ENCODE measurements around the gene SOD2. TPM values are rescaled to one million over a fixed set of nuclear protein-coding genes. Genes with fewer than 3 reads are reported as not detected.

SOD2 gene
- polyA plus RNA-seq, 3 donors: 447 to 746 (median 569) TPM

DNA sequence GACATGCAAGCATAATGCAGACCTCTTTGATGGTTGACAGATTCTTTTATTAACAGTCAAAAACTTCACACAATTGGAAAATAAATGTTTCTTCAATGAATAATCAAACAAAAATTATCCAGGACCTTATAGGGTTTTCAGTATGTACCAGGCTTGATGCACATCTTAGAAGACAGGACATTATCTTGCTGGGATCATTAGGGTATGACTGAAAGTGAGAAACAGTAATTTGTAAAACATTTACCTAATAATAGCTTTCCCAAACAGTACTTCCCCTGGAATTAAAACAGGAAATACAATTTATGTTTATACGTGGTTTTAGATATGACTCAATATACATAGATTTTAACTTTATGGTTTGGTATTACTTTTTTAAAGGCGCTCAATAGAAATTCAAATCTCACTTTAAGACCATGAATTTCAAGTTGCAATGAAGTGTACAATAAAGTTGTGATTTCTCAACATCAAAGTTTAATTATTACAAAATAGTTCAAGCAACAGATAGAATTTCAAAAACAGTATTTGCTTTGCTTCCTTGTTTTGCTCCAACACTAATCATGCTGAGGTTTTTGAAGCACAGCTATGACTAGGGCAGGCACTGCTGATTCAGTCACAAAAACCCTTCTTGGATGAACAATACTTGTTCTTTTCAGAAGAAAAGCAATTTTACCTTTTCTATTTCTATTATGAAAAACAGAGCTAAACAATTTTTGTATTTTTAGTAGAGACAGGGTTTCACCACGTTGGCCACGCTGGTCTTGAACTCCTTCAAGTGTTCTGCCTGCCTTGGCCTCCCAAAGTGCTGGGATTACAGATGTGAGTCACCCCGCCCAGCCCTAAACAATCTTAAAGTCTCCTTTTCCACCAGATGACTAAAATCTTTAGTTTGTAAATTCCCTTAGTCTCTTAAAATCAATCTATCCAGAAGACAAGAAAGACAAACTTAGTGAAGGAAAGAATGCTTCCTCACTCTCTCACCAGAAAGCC, 13.7 kb downstream of the SOD2 start:
- Histone ChIP-seq H3K27me3 (ENCODE audit: control insufficient read depth in 2 of 2, insufficient read depth in 2 of 2, low read length in 2 of 2) (no peaks in the 10 kb centered on the region), H3K4me3 (replicated peaks in 1 of 3; ENCODE audit: low read depth in 2 of 3, low read length in 3 of 3) (peak overlapping the region in 1 of 3 experiments; percentile 21), H3K9ac (ENCODE audit: insufficient read depth, low read length, poor library complexity, severe bottlenecking) (no peak overlapping the region), H3K9me3 (replicated peaks in 1 of 2; ENCODE audit: control insufficient read depth in 1 of 2, insufficient read depth in 1 of 2, low read length in 2 of 2) (no peaks in the 10 kb centered on the region), H2AFZ (ENCODE audit: insufficient read depth, low read depth, low read length, poor library complexity, severe bottlenecking) (no peak overlapping the region), H3K36me3 (replicated peaks in 1 of 2; ENCODE audit: control insufficient read depth in 1 of 2, insufficient read depth in 2 of 2, low read length in 2 of 2) (peaks cover 39 to 71% of the 10 kb centered on the region in 2 donors), H3K27ac (ENCODE audit: low read depth in 1 of 2, low read length in 2 of 2) (peak overlapping the region; percentile 73 to 78), H4K20me1 (ENCODE audit: insufficient read depth, low read length) (peaks cover 63% of the 10 kb centered on the region), H3K4me2 (replicated peaks; ENCODE audit: extremely low read depth, low read length, poor library complexity, severe bottlenecking) (peak overlapping the region; percentile 51), H3K79me2 (ENCODE audit: insufficient read depth, low read length) (peaks cover 20% of the 10 kb centered on the region), H3K4me1 (ENCODE audit: control insufficient read depth in 1 of 2, insufficient read depth in 2 of 2, low read length in 2 of 2) (peaks cover 37 to 52% of the 10 kb centered on the region in 2 donors)
- H3K4me1 Mint-ChIP-seq: peaks cover 46% of the 10 kb centered on the region
- H3K9me3 Mint-ChIP-seq: peaks cover 0 to 5% (median 2%) of the 10 kb centered on the region in 7 donors
- intact Hi-C loops (cut with micrococcal nuclease): no loop called here
- peak overlapping the region in 1 of 2 donors; percentile 41 for H3K4me3 Mint-ChIP-seq
- TF ChIP-seq, protein P1, sequence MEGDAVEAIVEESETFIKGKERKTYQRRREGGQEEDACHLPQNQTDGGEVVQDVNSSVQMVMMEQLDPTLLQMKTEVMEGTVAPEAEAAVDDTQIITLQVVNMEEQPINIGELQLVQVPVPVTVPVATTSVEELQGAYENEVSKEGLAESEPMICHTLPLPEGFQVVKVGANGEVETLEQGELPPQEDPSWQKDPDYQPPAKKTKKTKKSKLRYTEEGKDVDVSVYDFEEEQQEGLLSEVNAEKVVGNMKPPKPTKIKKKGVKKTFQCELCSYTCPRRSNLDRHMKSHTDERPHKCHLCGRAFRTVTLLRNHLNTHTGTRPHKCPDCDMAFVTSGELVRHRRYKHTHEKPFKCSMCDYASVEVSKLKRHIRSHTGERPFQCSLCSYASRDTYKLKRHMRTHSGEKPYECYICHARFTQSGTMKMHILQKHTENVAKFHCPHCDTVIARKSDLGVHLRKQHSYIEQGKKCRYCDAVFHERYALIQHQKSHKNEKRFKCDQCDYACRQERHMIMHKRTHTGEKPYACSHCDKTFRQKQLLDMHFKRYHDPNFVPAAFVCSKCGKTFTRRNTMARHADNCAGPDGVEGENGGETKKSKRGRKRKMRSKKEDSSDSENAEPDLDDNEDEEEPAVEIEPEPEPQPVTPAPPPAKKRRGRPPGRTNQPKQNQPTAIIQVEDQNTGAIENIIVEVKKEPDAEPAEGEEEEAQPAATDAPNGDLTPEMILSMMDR (IDR thresholded peaks at IDR 0.05): no peak
- peak overlapping the region; percentile 20 to 93 (median 87) for H3K27ac Mint-ChIP-seq
- peaks cover 42 to 73% of the 10 kb centered on the region in 2 donors for H3K36me3 Mint-ChIP-seq
- peaks cover 0 to 2% (median 0%) of the 10 kb centered on the region in 3 donors for H3K27me3 Mint-ChIP-seq (ENCODE audit: low read depth in 3 of 3)
- WGBS (ENCODE audit: insufficient coverage): 80% methylated on average over 1 of the region's 5 CpGs
- peak in 2 of 3 donors; percentile 46 to 58 for DNase-seq

DNA sequence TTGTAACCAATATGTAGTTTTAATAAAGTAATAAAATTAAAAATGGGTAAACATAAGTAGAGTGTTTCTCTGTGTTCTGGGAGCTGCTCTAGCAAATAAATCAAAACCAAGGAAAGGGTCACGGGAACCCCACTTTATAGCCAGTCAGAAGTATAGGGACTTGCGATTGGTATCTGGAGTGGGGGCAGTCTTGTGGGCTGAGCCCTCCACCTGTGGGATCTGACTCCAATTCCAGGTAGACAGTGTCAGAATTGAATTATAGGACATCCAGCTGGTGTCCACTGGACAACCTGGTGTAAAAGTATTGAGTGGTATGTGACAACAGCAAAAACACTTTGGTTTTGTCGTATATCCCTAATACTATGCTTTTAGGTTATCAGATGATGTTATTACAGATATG, 14.5 kb downstream of the SOD2 start:
- DNase-seq: peak in 1 of 3 donors; percentile 49
- Histone ChIP-seq H2AFZ (ENCODE audit: insufficient read depth, low read depth, low read length, poor library complexity, severe bottlenecking) (no peak overlapping the region), H4K20me1 (ENCODE audit: insufficient read depth, low read length) (peaks cover 55% of the 10 kb centered on the region), H3K4me1 (ENCODE audit: control insufficient read depth in 1 of 2, insufficient read depth in 2 of 2, low read length in 2 of 2) (peaks cover 31 to 44% of the 10 kb centered on the region in 2 donors), H3K9ac (ENCODE audit: insufficient read depth, low read length, poor library complexity, severe bottlenecking) (no peak overlapping the region), H3K4me3 (replicated peaks in 1 of 3; ENCODE audit: low read depth in 2 of 3, low read length in 3 of 3) (no peak overlapping the region), H3K36me3 (replicated peaks in 1 of 2; ENCODE audit: control insufficient read depth in 1 of 2, insufficient read depth in 2 of 2, low read length in 2 of 2) (peaks cover 31 to 63% of the 10 kb centered on the region in 2 donors), H3K79me2 (ENCODE audit: insufficient read depth, low read length) (peaks cover 17% of the 10 kb centered on the region), H3K27me3 (ENCODE audit: control insufficient read depth in 2 of 2, insufficient read depth in 2 of 2, low read length in 2 of 2) (no peaks in the 10 kb centered on the region), H3K27ac (ENCODE audit: low read depth in 1 of 2, low read length in 2 of 2) (peak overlapping the region in 1 of 2 donors; percentile 33), H3K9me3 (replicated peaks in 1 of 2; ENCODE audit: control insufficient read depth in 1 of 2, insufficient read depth in 1 of 2, low read length in 2 of 2) (no peaks in the 10 kb centered on the region), H3K4me2 (replicated peaks; ENCODE audit: extremely low read depth, low read length, poor library complexity, severe bottlenecking) (no peak overlapping the region)
- 100% methylated on average over 2 of the region's 3 CpGs for WGBS (ENCODE audit: insufficient coverage)
- Mint-ChIP-seq H3K27me3 (ENCODE audit: low read depth in 3 of 3) (peaks cover 0 to 2% (median 0%) of the 10 kb centered on the region in 3 donors), H3K4me1 (peaks cover 42% of the 10 kb centered on the region), H3K36me3 (peaks cover 38 to 67% of the 10 kb centered on the region in 2 donors), H3K9me3 (peaks cover 0 to 5% (median 2%) of the 10 kb centered on the region in 7 donors), H3K27ac (peak overlapping the region in 1 of 7 donors; percentile 24), H3K4me3 (no peak overlapping the region)
- intact Hi-C loops (cut with micrococcal nuclease): no loop called here
- TF ChIP-seq, protein P1 (IDR thresholded peaks at IDR 0.05): no peak
